BLaER1 (cell line): ENCODE results near the gene NVL.
"Not testable (repeated sequence)": the region's sequence is repeated elsewhere in the genome, so short reads cannot be mapped to it uniquely, and the experiment has no call there.

Experiments
- H3K27ac ChIP-seq: shearing (Covaris generic); formaldehyde crosslinking; 2 replicates; pipeline ENCODE4 v1.8.1; 2022
- H3K27me3 ChIP-seq: shearing (Covaris generic); formaldehyde crosslinking; 2 replicates; pipeline ENCODE4 v1.8.1; 2022
- H3K36me3 ChIP-seq: shearing (Covaris generic); formaldehyde crosslinking; 2 replicates; pipeline ENCODE4 v1.8.1; 2022
- H3K4me1 ChIP-seq: shearing (Covaris generic); formaldehyde crosslinking; 2 replicates; pipeline ENCODE4 v1.8.1; 2022
- H3K4me2 ChIP-seq: shearing (Covaris generic); formaldehyde crosslinking; 2 replicates; pipeline ENCODE4 v1.8.1; 2022
- H3K4me3 ChIP-seq: shearing (Covaris generic); formaldehyde crosslinking; 2 replicates; pipeline ENCODE4 v1.8.1; 2022
- H3K9ac ChIP-seq: shearing (Covaris generic); formaldehyde crosslinking; 2 replicates; pipeline ENCODE4 v1.8.1; 2022
- H3K9me3 ChIP-seq: shearing (Covaris generic); formaldehyde crosslinking; 2 replicates; pipeline ENCODE4 v1.8.1; 2022
- H4K20me1 ChIP-seq: shearing (Covaris generic); formaldehyde crosslinking; 2 replicates; pipeline ENCODE4 v1.8.1; 2022
- Cebpa-rat ChIP-seq: shearing (Covaris generic); IDR thresholded peaks from 2 replicates; pipeline ENCODE4 v1.8.1; 2022

NVL gene

DNA sequence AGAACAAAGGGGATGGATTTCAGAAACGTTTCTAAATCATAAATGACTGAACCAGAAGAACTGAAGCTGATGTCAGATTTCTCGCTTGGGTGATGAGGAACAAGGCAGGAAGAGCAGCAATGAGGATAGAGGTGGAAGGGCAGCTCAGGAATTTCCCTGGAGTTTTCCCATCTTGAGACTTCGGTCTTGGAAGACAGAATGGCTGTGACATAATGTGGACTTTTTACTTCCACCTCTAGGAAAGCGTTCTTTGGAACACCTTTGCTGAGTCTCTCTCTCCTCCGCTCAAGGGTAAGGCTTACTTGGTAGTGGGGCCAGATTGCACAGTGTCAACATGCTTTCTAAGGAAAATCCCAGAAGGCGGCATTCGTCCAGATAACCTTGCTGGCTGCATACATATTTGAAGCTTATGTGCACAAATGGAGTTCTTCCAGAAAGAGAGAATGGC is 110.3 kb downstream of the NVL start:
- H3K4me3 ChIP-seq = no peak overlapping the region
- no peaks in the 10 kb centered on the region for H3K36me3 ChIP-seq
- H3K27ac ChIP-seq = no peak overlapping the region
- TF ChIP-seq Cebpa-rat = no peak
- H3K9ac ChIP-seq = no peak overlapping the region
- no peak overlapping the region for H3K4me2 ChIP-seq
- no peaks in the 10 kb centered on the region for H3K9me3 ChIP-seq
- no peaks in the 10 kb centered on the region for H3K27me3 ChIP-seq
- H4K20me1 ChIP-seq = no peaks in the 10 kb centered on the region
- H3K4me1 ChIP-seq = peaks cover 12% of the 10 kb centered on the region

DNA sequence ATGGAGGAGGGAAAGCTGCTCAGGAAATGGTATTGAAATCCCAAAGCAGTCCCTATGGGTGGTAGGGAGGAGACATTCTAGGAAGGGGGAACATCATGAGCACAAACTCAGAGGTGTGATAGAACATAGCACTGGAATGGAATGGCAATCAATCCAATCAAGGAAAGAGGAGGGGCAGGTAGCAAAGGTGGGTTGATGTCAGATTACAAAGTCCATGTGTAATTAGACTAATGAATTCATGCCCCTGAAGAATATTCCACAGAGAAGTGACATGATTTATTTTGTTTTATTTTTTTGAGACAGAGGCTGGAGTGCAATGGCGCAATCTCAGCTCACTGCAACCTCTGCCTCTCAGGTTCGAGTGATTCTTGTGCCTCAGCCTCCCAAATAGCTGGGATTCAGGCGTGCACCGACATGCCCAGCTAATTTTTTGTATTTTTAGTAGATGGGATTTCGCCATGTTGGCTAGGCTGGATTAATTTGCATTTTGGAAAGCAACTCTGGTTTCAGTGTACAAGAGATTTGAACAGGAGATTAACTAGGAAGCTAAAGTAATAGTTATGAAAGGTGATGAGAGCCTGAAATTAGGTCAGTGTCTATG is 110.9 kb downstream of the NVL start:
- H4K20me1 ChIP-seq = no peaks in the 10 kb centered on the region
- H3K4me2 ChIP-seq = no peak overlapping the region
- H3K4me3 ChIP-seq = no peak overlapping the region
- no peaks in the 10 kb centered on the region for H3K36me3 ChIP-seq
- TF ChIP-seq Cebpa-rat = no peak
- H3K27ac ChIP-seq = no peak overlapping the region
- no peaks in the 10 kb centered on the region for H3K27me3 ChIP-seq
- no peak overlapping the region for H3K9ac ChIP-seq
- H3K4me1 ChIP-seq = peaks cover 12% of the 10 kb centered on the region
- no peaks in the 10 kb centered on the region for H3K9me3 ChIP-seq

GRCh38 chr1:224217655-224218623 is 112.0 kb downstream of the NVL start:
- no peaks in the 10 kb centered on the region for H3K9me3 ChIP-seq
- peaks cover 12% of the 10 kb centered on the region for H3K4me1 ChIP-seq
- no peak for TF ChIP-seq Cebpa-rat
- no peak overlapping the region for H3K9ac ChIP-seq
- H3K27ac ChIP-seq = peak overlapping the region; percentile 7; the same call in 1 of the 2 replicates
- H3K4me3 ChIP-seq = no peak overlapping the region
- H3K27me3 ChIP-seq = no peaks in the 10 kb centered on the region
- H3K4me2 ChIP-seq = peak overlapping the region; percentile 17; the same call in 1 of the 2 replicates
- no peaks in the 10 kb centered on the region for H4K20me1 ChIP-seq
- no peaks in the 10 kb centered on the region for H3K36me3 ChIP-seq

DNA sequence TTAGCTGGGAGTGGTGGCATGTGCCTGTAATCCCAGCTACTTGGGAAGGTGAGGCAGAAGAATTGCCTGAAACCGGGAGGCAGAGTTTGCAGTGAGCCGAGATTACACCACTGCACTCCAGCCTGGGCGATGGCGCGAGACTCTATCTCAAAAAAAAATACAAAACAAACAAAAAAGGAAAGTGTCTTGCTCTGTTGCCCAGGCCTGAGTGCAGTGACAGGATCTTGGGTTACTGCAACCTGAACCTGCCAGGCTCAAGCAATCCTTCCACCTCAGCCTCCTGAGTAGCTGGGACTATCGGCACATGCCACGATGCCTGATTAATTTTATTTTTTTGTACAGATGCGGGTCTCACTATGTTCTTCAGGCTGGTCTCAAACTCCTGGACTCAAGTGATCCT is 113.6 kb downstream of the NVL start:
- Histone ChIP-seq H4K20me1 (no peaks in the 10 kb centered on the region), H3K36me3 (no peaks in the 10 kb centered on the region), H3K9me3 (no peaks in the 10 kb centered on the region), H3K9ac (no peak overlapping the region), H3K4me3 (no peak overlapping the region), H3K27ac (no peak overlapping the region), H3K4me2 (no peak overlapping the region), H3K4me1 (peaks cover 16% of the 10 kb centered on the region), H3K27me3 (no peaks in the 10 kb centered on the region)
- no peak for TF ChIP-seq Cebpa-rat

- Histone ChIP-seq H3K4me2 (no peak overlapping the region), H3K9ac (no peak overlapping the region), H3K4me3 (no peak overlapping the region), H3K27me3 (no peaks in the 10 kb centered on the region), H3K36me3 (no peaks in the 10 kb centered on the region), H3K9me3 (no peaks in the 10 kb centered on the region), H4K20me1 (no peaks in the 10 kb centered on the region), H3K27ac (no peak overlapping the region), H3K4me1 (peaks cover 36% of the 10 kb centered on the region)
- TF ChIP-seq Cebpa-rat = no peak
These were observed 116.4 kb downstream of the NVL start for GRCh38 chr1:224213438-224214119.

DNA sequence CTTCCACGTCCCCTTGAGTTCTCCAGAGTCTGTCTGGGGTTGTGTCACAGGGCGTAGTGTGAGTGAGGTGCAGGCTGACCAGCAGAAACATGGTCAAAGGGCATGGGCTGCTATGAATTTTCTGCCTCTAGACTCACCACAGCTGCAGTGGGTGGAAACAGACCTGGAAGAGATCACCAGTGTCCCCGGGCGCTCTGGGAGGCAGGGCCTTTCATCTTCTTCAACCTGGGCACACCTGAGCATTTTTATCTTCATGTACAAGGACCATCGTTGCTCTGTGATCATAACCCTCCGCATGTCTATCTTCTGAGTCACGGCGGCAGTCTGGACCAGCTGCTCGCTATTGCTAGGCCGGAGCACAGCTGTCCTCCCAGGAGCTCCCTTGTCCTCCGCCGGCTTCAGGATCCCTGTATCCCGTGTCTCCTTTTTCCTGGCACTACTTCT is 117.3 kb downstream of the NVL start:
- no peaks in the 10 kb centered on the region for H3K36me3 ChIP-seq
- H3K9me3 ChIP-seq = no peaks in the 10 kb centered on the region
- no peak overlapping the region for H3K9ac ChIP-seq
- no peak overlapping the region for H3K4me2 ChIP-seq
- H3K4me3 ChIP-seq = no peak overlapping the region
- no peak overlapping the region for H3K27ac ChIP-seq
- peaks cover 34% of the 10 kb centered on the region for H3K4me1 ChIP-seq
- no peaks in the 10 kb centered on the region for H4K20me1 ChIP-seq
- TF ChIP-seq Cebpa-rat = no peak
- H3K27me3 ChIP-seq = no peaks in the 10 kb centered on the region

- H3K27ac ChIP-seq = no peak overlapping the region
- peaks cover 40% of the 10 kb centered on the region for H3K4me1 ChIP-seq
- H4K20me1 ChIP-seq = no peaks in the 10 kb centered on the region
- H3K4me2 ChIP-seq = no peak overlapping the region
- no peak for TF ChIP-seq Cebpa-rat
- H3K27me3 ChIP-seq = no peaks in the 10 kb centered on the region
- no peaks in the 10 kb centered on the region for H3K9me3 ChIP-seq
- no peaks in the 10 kb centered on the region for H3K36me3 ChIP-seq
- H3K4me3 ChIP-seq = no peak overlapping the region
- no peak overlapping the region for H3K9ac ChIP-seq
These were observed 118.6 kb downstream of the NVL start for GRCh38 chr1:224211206-224211962.

GRCh38 chr1:224205931-224206538 is 123.9 kb downstream of the NVL start:
- H3K27me3 ChIP-seq, H3K4me3 ChIP-seq, H3K9me3 ChIP-seq, H4K20me1 ChIP-seq, H3K36me3 ChIP-seq: not testable (repeated sequence)
- H3K4me2 ChIP-seq = peak overlapping the region; percentile 70
- peaks cover 70% of the 10 kb centered on the region for H3K4me1 ChIP-seq
- peak overlapping the region; percentile 30; the same call in 1 of the 2 replicates for H3K27ac ChIP-seq
- peak overlapping the region; percentile 21; the same call in 1 of the 2 replicates for H3K9ac ChIP-seq

GRCh38 chr1:224205438-224205840 is 124.5 kb downstream of the NVL start:
- TF ChIP-seq Cebpa-rat = no peak
- H3K27ac ChIP-seq = peak overlapping the region; percentile 30; the same call in 1 of the 2 replicates
- H3K4me2 ChIP-seq = peak overlapping the region; percentile 70
- no peaks in the 10 kb centered on the region for H3K9me3 ChIP-seq
- no peaks in the 10 kb centered on the region for H3K27me3 ChIP-seq
- peak overlapping the region; percentile 21; the same call in 1 of the 2 replicates for H3K9ac ChIP-seq
- no peaks in the 10 kb centered on the region for H3K36me3 ChIP-seq
- H3K4me3 ChIP-seq = no peak overlapping the region
- H4K20me1 ChIP-seq = no peaks in the 10 kb centered on the region
- H3K4me1 ChIP-seq = peaks cover 70% of the 10 kb centered on the region
